D721Med (cell line): ENCODE results near the gene SLC16A12.

Experiments used
- DNase-seq: peaks from one replicate; pipeline ENCODE4 v3.0.0; 2011; ENCODE audit warnings: low spot score; ENCODE audit not compliant: insufficient read length
- FAIRE-seq: peaks from 2 replicates; lab custom pipeline; 2011; peaks lifted over from hg19 to GRCh38; lab: Jason Lieb, UNC
- TF ChIP-seq, protein P1 (sequence below): IDR thresholded peaks from 2 replicates; pipeline ENCODE4 v1.5.1; 2012; ENCODE audit warnings: mild to moderate bottlenecking, control low read depth; ENCODE audit not compliant: insufficient read depth; ENCODE audit errors: missing control alignments

Gene SLC16A12

DNA sequence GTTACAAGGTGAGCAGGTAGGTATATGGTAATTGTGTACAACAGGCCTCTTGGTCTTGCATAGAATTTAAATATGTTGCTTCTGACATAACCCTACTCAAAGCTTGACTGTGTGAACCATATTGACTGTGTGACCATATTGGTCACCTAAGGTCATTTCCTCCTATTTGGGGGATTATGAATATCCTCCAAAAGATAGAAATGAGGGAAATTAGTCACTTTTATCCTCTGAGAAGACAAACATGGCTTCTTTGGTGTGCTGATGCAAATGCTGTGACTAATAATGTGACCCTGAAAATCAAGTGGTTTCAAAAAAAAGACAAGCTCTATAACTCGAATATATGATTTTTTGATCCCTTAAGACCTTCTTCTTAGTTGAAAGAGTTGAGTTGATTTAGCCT is 93.1 kb downstream of the SLC16A12 start:
- DNase-seq (no peak), FAIRE-seq (no peak)
- TF ChIP-seq, protein P1, sequence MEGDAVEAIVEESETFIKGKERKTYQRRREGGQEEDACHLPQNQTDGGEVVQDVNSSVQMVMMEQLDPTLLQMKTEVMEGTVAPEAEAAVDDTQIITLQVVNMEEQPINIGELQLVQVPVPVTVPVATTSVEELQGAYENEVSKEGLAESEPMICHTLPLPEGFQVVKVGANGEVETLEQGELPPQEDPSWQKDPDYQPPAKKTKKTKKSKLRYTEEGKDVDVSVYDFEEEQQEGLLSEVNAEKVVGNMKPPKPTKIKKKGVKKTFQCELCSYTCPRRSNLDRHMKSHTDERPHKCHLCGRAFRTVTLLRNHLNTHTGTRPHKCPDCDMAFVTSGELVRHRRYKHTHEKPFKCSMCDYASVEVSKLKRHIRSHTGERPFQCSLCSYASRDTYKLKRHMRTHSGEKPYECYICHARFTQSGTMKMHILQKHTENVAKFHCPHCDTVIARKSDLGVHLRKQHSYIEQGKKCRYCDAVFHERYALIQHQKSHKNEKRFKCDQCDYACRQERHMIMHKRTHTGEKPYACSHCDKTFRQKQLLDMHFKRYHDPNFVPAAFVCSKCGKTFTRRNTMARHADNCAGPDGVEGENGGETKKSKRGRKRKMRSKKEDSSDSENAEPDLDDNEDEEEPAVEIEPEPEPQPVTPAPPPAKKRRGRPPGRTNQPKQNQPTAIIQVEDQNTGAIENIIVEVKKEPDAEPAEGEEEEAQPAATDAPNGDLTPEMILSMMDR: no peak

DNA sequence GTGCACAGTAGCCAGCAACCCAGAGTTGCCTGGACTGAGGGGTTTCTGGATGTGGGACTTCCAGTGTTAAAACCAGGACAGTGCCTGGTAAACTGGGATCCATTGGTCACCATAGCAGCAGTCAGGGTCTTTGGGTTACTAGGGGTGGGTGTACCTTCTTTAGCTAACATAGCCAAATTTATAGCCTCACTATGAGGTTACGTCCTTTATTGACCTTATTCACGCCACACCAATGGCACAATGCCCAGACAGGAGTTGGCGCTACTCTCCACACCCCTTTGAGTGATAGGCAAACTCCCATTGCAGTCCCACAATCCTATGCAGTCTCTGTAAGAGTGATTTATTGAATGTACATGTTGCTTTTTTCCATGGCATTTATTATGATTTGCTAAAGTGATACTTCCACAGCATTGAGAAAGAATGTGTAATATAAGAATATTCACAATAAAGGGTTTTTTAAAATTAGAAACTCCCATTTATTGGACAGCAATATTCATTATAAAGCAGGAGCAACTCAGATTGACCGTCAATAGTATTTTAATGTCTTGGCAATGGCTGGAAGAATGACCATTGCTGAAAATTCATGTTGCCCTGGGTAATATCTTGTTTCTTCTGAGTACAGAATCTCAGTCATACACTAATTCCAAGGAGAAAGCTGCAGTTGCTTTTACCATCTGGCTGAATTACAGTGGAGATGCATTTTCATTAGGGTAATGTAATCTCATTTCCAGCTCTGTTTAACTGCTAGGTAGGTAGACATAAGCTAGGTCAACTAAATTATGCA is 95.0 kb downstream of the SLC16A12 start:
- FAIRE-seq (no peak), DNase-seq (no peak)
- TF ChIP-seq, protein P1: no peak

DNA sequence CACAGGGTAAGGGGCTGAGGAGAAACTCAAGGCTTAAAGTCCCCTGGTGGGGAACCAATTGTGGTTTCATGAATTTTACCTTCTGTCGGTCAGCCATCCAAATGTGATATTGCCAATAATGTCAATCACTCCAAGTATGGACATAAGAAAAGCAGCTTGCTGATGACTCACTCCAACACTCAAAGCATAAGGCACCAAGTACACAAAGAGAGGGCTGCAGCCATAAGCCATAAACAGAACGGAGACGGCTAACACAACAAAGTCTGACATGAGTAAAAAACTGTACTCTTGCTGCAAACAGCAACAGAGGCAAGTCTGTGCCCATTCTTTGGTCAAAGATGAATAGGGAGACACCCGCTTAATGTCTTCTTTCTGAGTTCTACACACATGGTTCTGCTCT is 96.9 kb downstream of the SLC16A12 start:
- TF ChIP-seq, protein P1: no peak
- FAIRE-seq (no peak), DNase-seq (no peak)

DNA sequence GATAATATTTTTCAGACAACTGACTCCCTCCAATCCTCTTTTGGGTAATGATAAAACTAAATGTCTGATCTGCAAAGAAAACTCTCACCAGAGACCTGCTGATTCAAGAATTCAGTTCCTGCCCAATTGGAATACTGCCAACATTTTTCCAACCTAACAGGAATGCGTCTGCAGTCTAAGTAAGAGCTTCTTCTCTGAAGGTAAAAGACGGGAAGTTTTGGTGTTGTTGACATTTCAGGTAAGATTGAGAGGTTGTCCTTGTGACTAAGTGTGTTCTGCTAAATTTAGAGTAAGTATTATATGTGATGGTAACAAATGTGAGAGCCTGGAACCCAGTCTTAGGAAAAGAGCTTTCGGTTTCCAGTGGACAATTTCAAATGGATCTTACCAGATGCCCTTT is 103.4 kb downstream of the SLC16A12 start:
- no peak for FAIRE-seq
- TF ChIP-seq, protein P1: no peak
- no peak for DNase-seq

DNA sequence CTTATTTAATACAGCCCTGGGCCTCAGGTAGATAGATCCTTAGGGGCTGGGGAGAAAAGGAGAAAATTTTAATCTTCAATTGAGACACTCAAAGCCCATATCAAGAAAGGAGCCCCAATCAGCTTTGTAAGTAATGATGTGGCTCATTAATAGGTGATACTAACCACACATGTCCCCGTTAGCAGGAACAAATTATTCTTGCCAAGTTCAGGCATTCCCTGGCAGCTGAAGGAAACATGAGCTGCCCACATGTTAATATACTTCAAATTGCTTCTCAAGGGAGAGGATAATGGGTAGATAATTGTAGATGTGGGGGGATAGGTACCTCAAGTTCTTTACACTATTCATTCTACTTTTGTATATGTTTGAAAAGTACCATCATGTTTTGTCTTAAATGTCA is 106.5 kb downstream of the SLC16A12 start:
- TF ChIP-seq, protein P1: no peak
- DNase-seq (no peak), FAIRE-seq (no peak)

DNA sequence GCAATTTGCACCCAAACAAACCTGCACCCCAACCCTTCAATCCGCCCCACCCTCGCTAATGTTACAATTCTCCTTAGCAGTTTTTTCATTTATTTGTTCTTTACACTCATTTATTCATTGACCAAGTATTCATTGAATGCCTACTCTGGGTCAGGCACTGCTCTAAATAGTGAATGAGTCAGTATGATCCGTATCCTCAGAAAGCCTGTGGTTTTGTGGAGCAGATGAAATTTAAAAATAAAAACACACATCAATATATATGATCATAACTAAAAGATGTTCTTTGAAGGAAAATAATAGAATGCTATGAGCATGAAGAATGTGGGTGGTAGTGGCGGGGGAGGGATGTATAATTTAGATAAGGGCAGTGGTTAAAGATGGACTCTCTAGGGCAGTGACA is 107.8 kb downstream of the SLC16A12 start:
- TF ChIP-seq, protein P1: no peak
- no peak for DNase-seq
- no peak for FAIRE-seq

DNA sequence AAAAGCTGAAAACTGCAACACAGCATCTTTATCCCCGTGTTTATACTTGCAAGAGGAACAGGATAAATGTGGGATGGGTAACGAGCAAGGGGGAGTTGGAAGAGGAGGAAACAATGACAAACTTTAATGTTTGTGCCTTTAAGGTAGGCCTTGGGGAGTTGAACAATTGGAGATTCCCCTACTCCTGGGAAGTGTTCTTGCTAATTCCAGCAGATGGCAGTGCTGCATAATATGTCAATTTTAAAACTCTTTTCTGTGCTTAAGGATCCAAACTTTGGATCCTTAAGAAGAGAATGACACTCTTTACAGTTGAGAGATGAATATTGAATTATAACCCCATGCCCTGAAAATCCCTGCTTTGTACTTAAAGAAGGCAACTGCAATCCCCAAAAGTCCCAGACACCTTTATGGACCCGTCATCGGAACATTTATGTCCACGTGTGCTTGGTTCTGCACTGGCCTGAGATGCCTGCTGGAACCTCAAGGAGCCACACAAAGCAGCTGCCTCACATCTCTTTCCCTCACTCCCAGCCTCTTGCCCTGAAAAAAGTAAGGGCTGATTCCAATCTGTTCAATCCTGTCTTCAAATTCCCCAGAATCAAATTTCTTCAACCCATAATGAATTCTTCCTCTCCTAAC is 109.0 kb downstream of the SLC16A12 start:
- DNase-seq (no peak), FAIRE-seq (peak; percentile 84)
- TF ChIP-seq, protein P1: peak; percentile 89
